A673 (cell line): Measurements from ENCODE around the gene PGLYRP2.

ENCODE experiments used
- EZH2 ChIP-seq: fragments of 200-600 bp; sonication (generic); IDR thresholded peaks from 2 replicates; pipeline ENCODE4 v1.6.1; 2017; ENCODE audit warnings: borderline replicate concordance, low read depth, mild to moderate bottlenecking, mixed read lengths, antibody characterized with exemption, low read length; ENCODE audit not compliant: poor library complexity, severe bottlenecking
- TF ChIP-seq, protein P1 (sequence below): fragments of 300-800, 200-600 bp; sonication (generic); conservative IDR thresholded peaks from 2 replicates; pipeline ENCODE4 v1.5.1; 2017; ENCODE audit warnings: low read depth, mild to moderate bottlenecking, antibody characterized with exemption, low read length, moderate library complexity, mixed read lengths

DNA sequence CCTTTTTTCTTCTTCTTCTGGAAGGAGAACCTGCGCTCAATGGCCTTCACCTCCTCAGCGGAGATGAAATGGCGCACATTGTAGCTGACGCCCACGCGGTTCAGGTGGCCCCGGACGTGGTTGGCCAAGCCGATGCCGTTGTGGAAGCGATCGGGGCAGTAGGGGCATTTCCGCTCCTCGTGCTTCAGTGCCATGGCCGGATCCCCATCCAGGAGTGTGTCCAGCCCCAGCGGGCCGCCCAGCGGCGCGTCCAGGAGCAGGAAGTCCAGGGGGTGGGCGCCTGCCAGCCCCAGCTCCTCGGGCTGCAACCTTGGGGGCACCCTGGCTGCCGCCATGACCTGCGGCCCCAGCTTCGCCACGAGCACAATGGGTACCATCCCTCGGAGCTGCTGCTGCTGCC lies 40.7 kb downstream of the PGLYRP2 start:
- TF ChIP-seq, protein P1, sequence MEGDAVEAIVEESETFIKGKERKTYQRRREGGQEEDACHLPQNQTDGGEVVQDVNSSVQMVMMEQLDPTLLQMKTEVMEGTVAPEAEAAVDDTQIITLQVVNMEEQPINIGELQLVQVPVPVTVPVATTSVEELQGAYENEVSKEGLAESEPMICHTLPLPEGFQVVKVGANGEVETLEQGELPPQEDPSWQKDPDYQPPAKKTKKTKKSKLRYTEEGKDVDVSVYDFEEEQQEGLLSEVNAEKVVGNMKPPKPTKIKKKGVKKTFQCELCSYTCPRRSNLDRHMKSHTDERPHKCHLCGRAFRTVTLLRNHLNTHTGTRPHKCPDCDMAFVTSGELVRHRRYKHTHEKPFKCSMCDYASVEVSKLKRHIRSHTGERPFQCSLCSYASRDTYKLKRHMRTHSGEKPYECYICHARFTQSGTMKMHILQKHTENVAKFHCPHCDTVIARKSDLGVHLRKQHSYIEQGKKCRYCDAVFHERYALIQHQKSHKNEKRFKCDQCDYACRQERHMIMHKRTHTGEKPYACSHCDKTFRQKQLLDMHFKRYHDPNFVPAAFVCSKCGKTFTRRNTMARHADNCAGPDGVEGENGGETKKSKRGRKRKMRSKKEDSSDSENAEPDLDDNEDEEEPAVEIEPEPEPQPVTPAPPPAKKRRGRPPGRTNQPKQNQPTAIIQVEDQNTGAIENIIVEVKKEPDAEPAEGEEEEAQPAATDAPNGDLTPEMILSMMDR = no peak
- TF ChIP-seq EZH2 = no peak
